K562 (cell line): ENCODE measurements around the gene MSANTD1. TPM values are rescaled to one million over a fixed set of nuclear protein-coding genes. Genes with fewer than 3 reads are reported as not detected.

Experiments used
- ATAC-seq: fragments of 200-7000 bp; cut with Tn5 transposase; 3 replicates; pipeline ENCODE4 v1.9.1; 2020; ENCODE audit warnings: moderate library complexity
- BruUV-seq: library from RNA; stranded (reverse); fragments of 400-500 nt; replicated peaks from 2 replicates; lab custom pipeline; 2021; lab: Mats Ljungman, UMichigan
- CTCF ChIA-PET: fragments of 300-600 bp; formaldehyde crosslinking; extraction: SDS; loops from one replicate; lab custom pipeline; 2021; ENCODE audit warnings: low intra/inter-chr PET ratio; lab: Yijun Ruan, JAX
- POLR2A ChIA-PET: fragments of 300-600, 350-650 bp; sonication (Branson Sonifier 250); formaldehyde crosslinking; extraction: SDS; loops from one replicate; lab custom pipeline; 2021; ENCODE audit warnings: antibody characterized with exemption, inconsistent platforms; lab: Yijun Ruan, JAX
- DNase-seq, 4 experiments: peaks; one replicate each; pipeline versions ENCODE4 v3.0.0 to v3.0.0-alpha.2; 2011 to 2018; ENCODE audit warnings: low spot score in 3 of 4, mixed read lengths in 3 of 4; ENCODE audit errors: extremely low read depth in 1 of 4
- FAIRE-seq: peaks from 2 replicates; lab custom pipeline; 2011; peaks lifted over from hg19 to GRCh38; lab: Jason Lieb, UNC
- H2AFZ ChIP-seq: 2 replicates; pipeline ENCODE4 v1.6.0; 2011; ENCODE audit warnings: low read depth, low read length, control low read depth, inconsistent platforms
- H3K27ac ChIP-seq: fragments of 200-600 bp; 3 replicates; pipeline ENCODE4 v1.8.0; 2011; ENCODE audit warnings: low read depth, mild to moderate bottlenecking, control low read depth, inconsistent platforms, low read length, moderate library complexity, mixed read lengths; ENCODE audit errors: extremely low read depth
- H3K27me3 ChIP-seq, 2 experiments: fragments of 300-600 bp in 1 of 2; 2 replicates in 1 of 2; 3 replicates in 1 of 2; pipeline versions ENCODE4 v1.6.0 to v1.8.0; 2011; ENCODE audit warnings: inconsistent platforms in 2 of 2, low read length in 2 of 2, mild to moderate bottlenecking in 1 of 2, mixed read lengths in 1 of 2, moderate library complexity in 1 of 2; ENCODE audit not compliant: control insufficient read depth in 2 of 2, insufficient read depth in 2 of 2
- H3K36me3 ChIP-seq: fragments of 300-600 bp; 3 replicates; pipeline ENCODE4 v1.8.0; 2011; ENCODE audit warnings: mild to moderate bottlenecking, low read length, inconsistent platforms; ENCODE audit not compliant: control insufficient read depth, insufficient read depth
- H3K4me1 ChIP-seq, 2 experiments: fragments of 200-600 bp in 1 of 2; replicated peaks in 1 of 2; 2 replicates in 1 of 2; 3 replicates in 1 of 2; pipeline versions ENCODE4 v1.5.1 to v1.8.0; 2011; ENCODE audit warnings: inconsistent platforms in 2 of 2, low read length in 2 of 2, mild to moderate bottlenecking in 1 of 2, mixed read lengths in 1 of 2, moderate library complexity in 1 of 2; ENCODE audit not compliant: control insufficient read depth in 2 of 2, insufficient read depth in 2 of 2
- H3K4me2 ChIP-seq: 2 replicates; pipeline ENCODE4 v1.6.1; 2011; ENCODE audit warnings: low read length, control low read depth, inconsistent platforms, mixed read lengths; ENCODE audit not compliant: insufficient read depth
- H3K4me3 ChIP-seq: fragments of 200-600 bp; sonication (generic), shearing (Covaris generic); 2 replicates; pipeline ENCODE4 v1.5.1; 2016; ENCODE audit warnings: control low read depth, inconsistent platforms
- H3K79me2 ChIP-seq: fragments of 200-600 bp; 3 replicates; pipeline ENCODE4 v1.8.0; 2011; ENCODE audit warnings: low read length, inconsistent platforms; ENCODE audit not compliant: control insufficient read depth, insufficient read depth
- H3K9ac ChIP-seq, 2 experiments: 2 replicates each; pipeline versions ENCODE4 v1.6.0 to v1.6.1; 2011; ENCODE audit warnings: low read depth in 2 of 2, low read length in 2 of 2, control low read depth in 1 of 2, inconsistent platforms in 1 of 2, mild to moderate bottlenecking in 1 of 2, mixed read lengths in 1 of 2; ENCODE audit not compliant: insufficient read depth in 1 of 2
- H3K9me1 ChIP-seq: one replicate; pipeline ENCODE4 v1.6.0; 2011; ENCODE audit warnings: inconsistent platforms, mild to moderate bottlenecking, low read length, moderate library complexity; ENCODE audit not compliant: control insufficient read depth, insufficient read depth
- H3K9me3 ChIP-seq: replicated peaks from 2 replicates; pipeline ENCODE4 v1.5.1; 2011; ENCODE audit warnings: low read depth, low read length, inconsistent platforms; ENCODE audit not compliant: control insufficient read depth, insufficient read depth
- H4K20me1 ChIP-seq: replicated peaks from 2 replicates; pipeline ENCODE4 v1.6.1; 2011; ENCODE audit warnings: low read length, inconsistent platforms, mixed read lengths; ENCODE audit not compliant: control insufficient read depth, insufficient read depth
- GTF2E2 ChIP-seq: fragments of 200-800 bp; sonication (Bioruptor generic); IDR thresholded peaks from 2 replicates; pipeline ENCODE4 v1.6.1; 2016; ENCODE audit warnings: missing genetic modification characterization, missing compliant biosample characterization
- LCOR ChIP-seq: sonication (generic); formaldehyde crosslinking; IDR thresholded peaks from 2 replicates; pipeline ENCODE4 v1.8.0; 2022; ENCODE audit warnings: mild to moderate bottlenecking, missing genetic modification reagents
- PHF20 ChIP-seq: fragments of 450-650 bp; IDR thresholded peaks from 2 replicates; pipeline ENCODE4 v1.6.1; 2018; ENCODE audit not compliant: partially characterized antibody
- RCOR1 ChIP-seq, 2 experiments: IDR thresholded peaks; 2 replicates each; pipeline ENCODE4 v1.6.1; 2012; ENCODE audit warnings: low read depth in 2 of 2, low read length in 2 of 2, borderline replicate concordance in 1 of 2, improper control_type of control experiment in 1 of 2
- SMAD1 ChIP-seq: fragments of 150-350 bp; IDR thresholded peaks from 2 replicates; pipeline ENCODE4 v1.6.1; 2014; ENCODE audit warnings: low read length, low read depth; ENCODE audit not compliant: partially characterized antibody
- WGBS: fragments of 100-300 bp; shearing (Covaris generic); methylation state at CpG from one replicate; pipeline ENCODE4 v1.1.6; 2016; ENCODE audit warnings: low coverage, mixed read lengths; ENCODE audit not compliant: insufficient coverage; ENCODE audit errors: missing lambda C conversion rate; 5-methylcytosine and 5-hydroxymethylcytosine counted together
- in situ Hi-C: fragments of 300-500 bp; cut with MboI; formaldehyde crosslinking; loops from 4 replicates; pipeline ENCODE4 v1.15.0; 2018; ENCODE audit warnings: inconsistent platforms, mixed read lengths
- intact Hi-C: fragments of 100-400 bp; cut with micrococcal nuclease; formaldehyde crosslinking; loops from 2 replicates; pipeline ENCODE4 v1.14.2; 2022
- polyA plus RNA-seq, 8 experiments: library from polyadenylated mRNA; depleted of rRNA in 4 of 8; stranded (reverse) in 5 of 8; unstranded in 3 of 8; fragments of >200 nt; fragmentation: Nextera tagmentation in 2 of 8; fragmentation: Illumina TruSeq in 1 of 8; extraction: Ambion mirVana in 2 of 8; extraction: Trizol in 1 of 8; gene quantifications; 2 replicates each; pipeline versions ENCODE4 v1.2.1 to v1.2.3, GENCODE V29; 2011 to 2014; ENCODE audit warnings: inconsistent platforms in 1 of 8, missing spikeins in 1 of 8
- total RNA-seq, 7 experiments: library from RNA; depleted of rRNA in 6 of 7; stranded (reverse); fragments of >200 nt in 6 of 7; fragmentation: Illumina TruSeq in 2 of 7; extraction: Trizol in 2 of 7; gene quantifications; 2 replicates each; pipeline versions ENCODE4 v1.2.1 to v1.2.3, GENCODE V29; 2011 to 2021; ENCODE audit warnings: low replicate concordance in 1 of 7

Gene MSANTD1
- total and polyA plus RNA-seq, 9 of the 15 experiments (the other 6 are each of a cell fraction or from before 2014, with no cell fraction given) = 0.04 to 0.09 (median 0.07) TPM; not detected in 6

- DNase-seq = no peak
- ChIA-PET CTCF (no interaction called here), POLR2A (no interaction called here)
- peaks cover 54% of the 10 kb centered on the region; the same call in 2 of the 3 replicates for H3K36me3 ChIP-seq
- no peaks in the 10 kb centered on the region for H3K9me1 ChIP-seq
- in situ Hi-C loops = no loop called here
- intact Hi-C loops = no loop called here
- H3K4me2 ChIP-seq = no peak overlapping the region
- peak overlapping the region in 1 of 2 experiments; percentile 60; a peak in 2 of 4 replicates for H3K9ac ChIP-seq
- no peaks in the 10 kb centered on the region for H3K4me1 ChIP-seq
- 91% methylated on average over 16 of the region's 16 CpGs for WGBS
- no peaks in the 10 kb centered on the region for H3K79me2 ChIP-seq
- H2AFZ ChIP-seq = no peak overlapping the region
- no peak for FAIRE-seq
- TF ChIP-seq SMAD1 (no peak), PHF20 (no peak), RCOR1 (IDR thresholded peaks at IDR 0.05; ENCODE audit: borderline replicate concordance in 1 of 2, low read depth in 2 of 2, low read length in 2 of 2) (no peak), GTF2E2 (no peak), LCOR (CRISPR knock-in tag) (no peak)
- no peaks in the 10 kb centered on the region for H3K27me3 ChIP-seq
- H3K4me3 ChIP-seq = no peak overlapping the region
- no peak for ATAC-seq
- H3K27ac ChIP-seq = no peak overlapping the region
- BruUV-seq = no TSS peak
- H4K20me1 ChIP-seq = no peaks in the 10 kb centered on the region
- H3K9me3 ChIP-seq = no peaks in the 10 kb centered on the region
Measured at GRCh38 chr4:3217771-3218170, 31.2 kb upstream of the MSANTD1 start.
